Fibroblast of the aortic adventitia (primary cell): Measurements from ENCODE around the gene C1QL3. TPM values are rescaled to one million over a fixed set of nuclear protein-coding genes. Genes with fewer than 3 reads are reported as not detected.

Experiments used
- DNase-seq: peaks from one replicate; pipeline ENCODE4 v3.0.0-alpha.2; 2010; ENCODE audit warnings: low read depth
- H3K4me3 ChIP-seq: 2 replicates; pipeline ENCODE4 v1.5.1; 2011; ENCODE audit warnings: low read depth, mild to moderate bottlenecking, control low read depth, low read length, moderate library complexity
- total RNA-seq: library from RNA; depleted of rRNA; stranded (reverse); fragments of >200 nt; gene quantifications from 2 replicates; pipeline ENCODE4 v1.2.3, GENCODE V29; 2012; ENCODE audit warnings: low replicate concordance
- TF ChIP-seq, protein P1 (sequence below): IDR thresholded peaks from 2 replicates; pipeline ENCODE4 v1.5.1; 2011; ENCODE audit warnings: mild to moderate bottlenecking, low read length, control low read depth, inconsistent platforms; ENCODE audit not compliant: insufficient read depth

The C1QL3 gene
- total RNA-seq, 1 donor: 0.09 TPM

DNA sequence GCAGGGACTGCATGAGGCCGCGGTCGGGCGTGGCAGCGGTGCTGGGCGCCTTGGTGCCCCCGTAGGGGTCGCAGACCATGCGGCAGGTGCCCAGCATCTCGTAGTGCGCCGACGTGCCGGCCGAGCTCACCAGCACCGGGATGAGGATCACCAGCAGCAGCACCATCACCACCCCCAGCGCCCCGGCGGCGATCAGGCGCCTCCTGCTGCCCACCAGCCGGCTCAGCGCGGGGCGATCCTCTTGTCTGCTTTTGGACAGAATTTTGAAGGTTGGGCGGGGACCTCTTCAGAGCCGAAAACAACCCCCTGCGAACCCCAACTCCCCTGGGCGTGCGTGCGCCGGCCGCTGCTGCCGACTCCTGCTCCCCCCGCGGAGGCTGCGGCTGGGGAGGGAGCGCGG lies 779 bp downstream of the C1QL3 start:
- H3K4me3 ChIP-seq: peak overlapping the region; percentile 57
- TF ChIP-seq, protein P1, sequence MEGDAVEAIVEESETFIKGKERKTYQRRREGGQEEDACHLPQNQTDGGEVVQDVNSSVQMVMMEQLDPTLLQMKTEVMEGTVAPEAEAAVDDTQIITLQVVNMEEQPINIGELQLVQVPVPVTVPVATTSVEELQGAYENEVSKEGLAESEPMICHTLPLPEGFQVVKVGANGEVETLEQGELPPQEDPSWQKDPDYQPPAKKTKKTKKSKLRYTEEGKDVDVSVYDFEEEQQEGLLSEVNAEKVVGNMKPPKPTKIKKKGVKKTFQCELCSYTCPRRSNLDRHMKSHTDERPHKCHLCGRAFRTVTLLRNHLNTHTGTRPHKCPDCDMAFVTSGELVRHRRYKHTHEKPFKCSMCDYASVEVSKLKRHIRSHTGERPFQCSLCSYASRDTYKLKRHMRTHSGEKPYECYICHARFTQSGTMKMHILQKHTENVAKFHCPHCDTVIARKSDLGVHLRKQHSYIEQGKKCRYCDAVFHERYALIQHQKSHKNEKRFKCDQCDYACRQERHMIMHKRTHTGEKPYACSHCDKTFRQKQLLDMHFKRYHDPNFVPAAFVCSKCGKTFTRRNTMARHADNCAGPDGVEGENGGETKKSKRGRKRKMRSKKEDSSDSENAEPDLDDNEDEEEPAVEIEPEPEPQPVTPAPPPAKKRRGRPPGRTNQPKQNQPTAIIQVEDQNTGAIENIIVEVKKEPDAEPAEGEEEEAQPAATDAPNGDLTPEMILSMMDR: peak; percentile 41
- peak; percentile 9 for DNase-seq

DNA sequence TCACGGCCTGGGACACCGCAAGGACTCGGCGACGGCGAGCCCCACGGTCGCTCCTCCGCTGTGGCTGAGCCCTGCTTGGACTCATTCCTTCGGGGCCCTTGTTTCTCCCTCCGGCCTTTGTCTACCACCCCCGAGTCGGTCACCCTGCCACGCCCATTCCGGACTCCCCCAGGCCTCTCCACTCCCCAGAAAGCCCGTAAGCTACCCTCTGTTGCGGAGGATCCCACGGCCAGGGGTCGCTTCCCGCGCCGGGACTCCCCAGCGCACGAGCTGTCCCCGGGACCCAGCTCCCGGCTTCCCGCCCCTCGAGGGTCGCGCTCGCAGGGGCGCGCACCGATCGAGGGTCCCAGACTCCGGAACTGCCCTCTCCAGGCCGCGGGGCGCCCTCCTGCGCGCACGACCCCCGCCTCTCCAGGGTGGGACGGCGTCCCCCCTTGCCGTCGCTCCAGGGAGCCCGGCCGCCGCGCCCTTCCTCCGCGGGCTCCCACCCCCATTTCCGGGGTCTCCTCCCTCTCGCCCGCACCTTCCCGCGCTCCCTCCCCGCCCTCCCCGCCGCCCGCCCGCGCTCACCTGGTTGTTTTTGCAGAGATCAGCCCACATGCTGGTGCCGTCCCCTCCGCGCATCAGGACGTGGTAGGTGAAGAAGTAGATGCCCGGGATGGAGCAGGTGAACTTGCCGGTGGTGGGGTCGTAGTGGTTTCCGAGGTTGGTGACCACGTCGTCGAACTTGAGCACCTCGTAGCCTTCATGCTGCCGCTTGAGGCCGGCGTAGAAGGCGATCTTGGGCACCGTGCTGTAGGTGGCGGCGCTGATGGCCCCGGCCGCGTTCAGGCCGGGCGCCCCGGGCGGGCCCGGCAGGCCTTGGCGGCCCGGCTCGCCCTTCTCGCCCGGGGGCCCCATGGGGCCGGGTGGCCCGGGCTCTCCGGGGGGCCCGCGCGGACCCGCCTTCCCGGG lies 1.5 kb downstream of the C1QL3 start:
- no peak overlapping the region for H3K4me3 ChIP-seq
- DNase-seq: no peak
- TF ChIP-seq, protein P1: no peak

DNA sequence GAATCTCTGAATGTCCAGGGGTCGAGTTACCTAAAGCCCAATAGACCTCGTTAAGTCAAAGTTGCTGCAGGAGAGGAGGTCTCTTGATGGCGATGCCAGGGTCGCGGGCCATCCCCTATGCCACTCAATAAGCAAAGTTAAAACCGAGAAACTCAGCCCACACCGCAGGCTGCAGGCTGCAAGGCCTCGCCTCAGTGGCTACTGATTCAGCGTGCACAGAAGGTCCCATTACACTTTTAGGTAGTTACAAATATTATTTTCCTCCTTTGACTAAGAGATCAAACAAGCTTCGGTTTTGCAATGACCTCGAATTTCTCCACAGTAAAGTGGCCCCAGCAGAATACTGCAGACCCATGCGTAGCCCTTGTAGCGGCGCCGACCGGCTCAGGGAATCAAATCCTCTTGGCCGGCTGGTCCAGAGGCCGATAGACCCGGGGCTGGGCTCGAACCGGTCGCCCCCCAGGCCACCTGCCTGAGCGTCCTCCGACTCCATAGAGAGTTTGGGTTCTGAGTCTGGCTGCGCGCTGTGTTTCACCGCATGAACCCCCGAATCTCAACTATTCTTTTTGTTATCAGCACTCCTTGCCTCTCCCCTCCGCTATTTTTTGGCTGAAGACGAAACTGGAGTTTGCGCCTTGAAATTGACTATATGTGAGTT lies 2.3 kb downstream of the C1QL3 start:
- TF ChIP-seq, protein P1: no peak
- no peak for DNase-seq
- no peak overlapping the region for H3K4me3 ChIP-seq

DNA sequence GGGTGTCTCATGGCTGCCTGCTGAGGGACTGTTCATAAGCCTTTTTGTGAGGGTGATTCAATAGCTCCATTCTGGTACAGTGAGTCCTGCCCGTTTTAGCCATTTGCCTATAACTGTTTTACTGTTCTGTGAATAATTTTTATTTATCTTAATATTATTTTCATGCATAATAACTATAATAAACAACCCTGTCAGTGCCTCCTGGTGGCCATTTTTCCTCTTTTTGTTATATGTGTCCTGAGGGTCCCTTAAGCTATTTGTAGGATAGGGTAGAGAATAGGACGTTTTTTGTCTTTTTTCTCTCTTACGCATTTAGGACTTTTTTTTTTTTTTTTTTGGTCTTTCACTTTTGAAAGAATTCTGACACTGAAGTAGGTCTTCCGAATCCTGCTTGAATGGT lies 2.9 kb downstream of the C1QL3 start:
- TF ChIP-seq, protein P1: peak; percentile 48
- no peak for DNase-seq
- H3K4me3 ChIP-seq: no peak overlapping the region

DNA sequence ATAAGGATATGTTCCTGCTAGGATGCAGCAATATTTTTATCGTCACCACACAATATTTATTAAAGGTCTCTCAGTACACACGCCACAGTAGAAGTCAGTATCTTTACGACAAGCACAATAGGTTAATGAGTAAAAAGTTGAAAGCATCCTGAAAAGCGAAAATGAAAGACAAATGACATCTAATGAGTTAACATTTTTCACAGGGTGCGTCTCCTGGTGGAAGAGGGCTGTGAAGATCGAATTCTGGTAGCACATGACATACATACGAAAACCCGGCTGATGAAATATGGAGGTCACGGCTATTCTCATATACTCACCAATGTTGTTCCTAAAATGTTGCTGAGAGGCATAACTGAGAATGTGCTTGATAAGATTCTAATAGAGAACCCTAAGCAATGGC lies 10.8 kb downstream of the C1QL3 start:
- H3K4me3 ChIP-seq: no peak overlapping the region
- no peak for DNase-seq
- TF ChIP-seq, protein P1: no peak

DNA sequence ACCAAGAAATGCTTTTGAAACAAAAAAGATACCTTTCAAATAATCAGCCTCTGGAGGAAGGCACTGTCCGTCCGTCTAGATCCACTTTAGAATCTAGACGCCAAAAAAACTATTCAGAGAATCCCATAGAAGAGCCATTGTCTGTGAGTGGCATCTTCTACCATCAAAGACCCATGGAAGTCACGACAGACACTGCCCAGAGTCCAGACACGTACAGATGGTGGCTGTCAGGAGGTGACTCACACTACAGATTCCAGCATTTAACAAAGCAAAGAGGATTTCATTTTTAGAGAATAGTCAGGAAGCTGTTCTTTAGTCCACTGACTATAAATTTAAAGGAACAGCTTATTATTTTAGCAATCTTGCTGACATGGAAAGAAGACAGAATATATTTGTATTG lies 11.7 kb downstream of the C1QL3 start:
- TF ChIP-seq, protein P1: no peak
- DNase-seq: peak; percentile 22
- no peak overlapping the region for H3K4me3 ChIP-seq
